ENCODE data around the gene USF2.

GRCh38 chr19:35300339-35300649 is 31.5 kb downstream of the USF2 start:
- TF ChIP-seq CTCF (IDR thresholded peaks at IDR 0.05): no peak
- TF ChIP-seq POLR2AphosphoS5 (IDR thresholded peaks at IDR 0.05): no peak
